GM21825 (cell line): ENCODE measurements around the gene RGS3.

Experiments used
- ATAC-seq: cut with Tn5 transposase; IDR thresholded peaks from one replicate; pipeline ENCODE4 v1.9.1; 2021; ENCODE audit warnings: mild to moderate bottlenecking, moderate library complexity; ENCODE audit not compliant: unreplicated experiment

RGS3 gene

GRCh38 chr9:113509463-113509862, 45.9 kb downstream of the RGS3 start:
- no peak for ATAC-seq

GRCh38 chr9:113511047-113511521, 47.6 kb downstream of the RGS3 start:
- ATAC-seq, result no peak

GRCh38 chr9:113511856-113512761, 48.6 kb downstream of the RGS3 start:
- peak; percentile 39 for ATAC-seq

- ATAC-seq, result no peak
Measured at GRCh38 chr9:113513111-113513510, 49.6 kb downstream of the RGS3 start.

GRCh38 chr9:113513536-113513935, 50.0 kb downstream of the RGS3 start:
- no peak for ATAC-seq

- no peak for ATAC-seq
Measured at GRCh38 chr9:113514061-113514460, 50.5 kb downstream of the RGS3 start.

GRCh38 chr9:113514748-113515147, 51.2 kb downstream of the RGS3 start:
- ATAC-seq, result no peak

GRCh38 chr9:113515862-113516261, 52.3 kb downstream of the RGS3 start:
- ATAC-seq, result no peak

GRCh38 chr9:113516840-113517577, 53.5 kb downstream of the RGS3 start:
- peak; percentile 89 for ATAC-seq

GRCh38 chr9:113519426-113520108, 56.0 kb downstream of the RGS3 start:
- ATAC-seq, result no peak

- ATAC-seq, result no peak
Measured at GRCh38 chr9:113520109-113520642, 56.6 kb downstream of the RGS3 start.

- no peak for ATAC-seq
Measured at GRCh38 chr9:113521693-113522255, 58.2 kb downstream of the RGS3 start.

GRCh38 chr9:113522419-113522818, 58.9 kb downstream of the RGS3 start:
- no peak for ATAC-seq

GRCh38 chr9:113522858-113523257, 59.3 kb downstream of the RGS3 start:
- ATAC-seq, result no peak

GRCh38 chr9:113523421-113524141, 60.1 kb downstream of the RGS3 start:
- ATAC-seq, result peak; percentile 83

- no peak for ATAC-seq
Measured at GRCh38 chr9:113524468-113524867, 60.9 kb downstream of the RGS3 start.

- ATAC-seq, result no peak
Measured at GRCh38 chr9:113525205-113525604, 61.7 kb downstream of the RGS3 start.

GRCh38 chr9:113525831-113526230, 62.3 kb downstream of the RGS3 start:
- no peak for ATAC-seq

- ATAC-seq, result no peak
Measured at GRCh38 chr9:113526231-113526746, 62.8 kb downstream of the RGS3 start.

GRCh38 chr9:113526841-113527240, 63.3 kb downstream of the RGS3 start:
- no peak for ATAC-seq
